SK-N-SH treated with all-trans-retinoic acid at 6 μM for 48 hours (cell line): ENCODE measurements around the gene LTK.

Source experiments
- ATAC-seq: fragments of 200-7000 bp; cut with Tn5 transposase; 3 replicates; pipeline ENCODE4 v1.9.1; 2020; ENCODE audit warnings: mild to moderate bottlenecking, moderate library complexity
- ARNTL ChIP-seq: fragments of 450-650 bp; formaldehyde crosslinking; IDR thresholded peaks from 2 replicates; pipeline ENCODE4 v1.5.0; 2020; ENCODE audit warnings: low read depth, mild to moderate bottlenecking, moderate library complexity, borderline replicate concordance
- BACH2 ChIP-seq: fragments of 250-450 bp; sonication (Bioruptor Pico); IDR thresholded peaks from 2 replicates; pipeline ENCODE4 v1.9.0; 2021; ENCODE audit warnings: mild to moderate bottlenecking, borderline replicate concordance
- CREB5 ChIP-seq: fragments of 250-450 bp; sonication (Bioruptor Pico); IDR thresholded peaks from 2 replicates; pipeline ENCODE4 v1.5.1; 2020; ENCODE audit warnings: low read depth, mild to moderate bottlenecking, moderate library complexity
- CSDC2 ChIP-seq: fragments of 250-450 bp; sonication (Bioruptor Pico); IDR thresholded peaks from 2 replicates; pipeline ENCODE4 v1.5.0; 2020; ENCODE audit warnings: mild to moderate bottlenecking, moderate library complexity
- CSRNP3 ChIP-seq: fragments of 250-450 bp; sonication (Bioruptor Pico); IDR thresholded peaks from 2 replicates; pipeline ENCODE4 v1.5.1; 2021; ENCODE audit warnings: mild to moderate bottlenecking, moderate library complexity
- ESRRG ChIP-seq: fragments of 250-450 bp; sonication (Bioruptor Pico); IDR thresholded peaks from 2 replicates; pipeline ENCODE4 v1.6.1; 2021; ENCODE audit warnings: mild to moderate bottlenecking
- GLIS3 ChIP-seq: fragments of 250-450 bp; sonication (Bioruptor Pico); IDR thresholded peaks from 2 replicates; pipeline ENCODE4 v1.5.0; 2020; ENCODE audit warnings: mild to moderate bottlenecking, moderate library complexity
- ISL1 ChIP-seq: fragments of 250-450 bp; sonication (Bioruptor Pico); IDR thresholded peaks from 2 replicates; pipeline ENCODE4 v2.1.2; 2022; ENCODE audit warnings: mild to moderate bottlenecking, moderate library complexity
- OSR1 ChIP-seq: fragments of 250-450 bp; sonication (Bioruptor Pico); IDR thresholded peaks from 2 replicates; pipeline ENCODE4 v1.8.0; 2022; ENCODE audit warnings: moderate library complexity, mild to moderate bottlenecking, inconsistent platforms
- PATZ1 ChIP-seq: fragments of 250-450 bp; sonication (Bioruptor Pico); IDR thresholded peaks from 2 replicates; pipeline ENCODE4 v1.8.0; 2020; ENCODE audit warnings: mild to moderate bottlenecking, moderate library complexity, borderline replicate concordance
- POU6F1 ChIP-seq: fragments of 250-450 bp; sonication (Bioruptor Pico); IDR thresholded peaks from 2 replicates; pipeline ENCODE4 v1.8.0; 2021; ENCODE audit warnings: low read depth, mild to moderate bottlenecking, moderate library complexity, borderline replicate concordance
- PPARA ChIP-seq: fragments of 250-450 bp; sonication (Bioruptor Pico); IDR thresholded peaks from 2 replicates; pipeline ENCODE4 v1.5.0; 2020; ENCODE audit warnings: mild to moderate bottlenecking, borderline replicate concordance
- RARB ChIP-seq: fragments of 250-450 bp; sonication (Bioruptor Pico); IDR thresholded peaks from 2 replicates; pipeline ENCODE4 v1.8.0; 2021; ENCODE audit warnings: mild to moderate bottlenecking, moderate library complexity
- SNAI2 ChIP-seq: fragments of 250-450 bp; sonication (Bioruptor Pico); IDR thresholded peaks from 2 replicates; pipeline ENCODE4 v1.5.0; 2020; ENCODE audit warnings: mild to moderate bottlenecking, moderate library complexity
- TCF4 ChIP-seq: fragments of 250-450 bp; sonication (Bioruptor Pico); IDR thresholded peaks from 2 replicates; pipeline ENCODE4 v1.8.0; 2021; ENCODE audit warnings: mild to moderate bottlenecking, moderate library complexity, borderline replicate concordance
- TOX ChIP-seq: fragments of 250-450 bp; sonication (Bioruptor Pico); IDR thresholded peaks from 2 replicates; pipeline ENCODE4 v1.8.0; 2021; ENCODE audit warnings: mild to moderate bottlenecking, moderate library complexity, borderline replicate concordance
- TSHZ2 ChIP-seq: fragments of 250-450 bp; sonication (Bioruptor Pico); IDR thresholded peaks from 2 replicates; pipeline ENCODE4 v1.5.0; 2020; ENCODE audit warnings: mild to moderate bottlenecking, moderate library complexity
- ZC3H10 ChIP-seq: fragments of 250-450 bp; sonication (Bioruptor Pico); IDR thresholded peaks from 2 replicates; pipeline ENCODE4 v1.5.1; 2021; ENCODE audit warnings: mild to moderate bottlenecking, moderate library complexity
- ZFP3 ChIP-seq: fragments of 250-450 bp; sonication (Bioruptor Pico); IDR thresholded peaks from 2 replicates; pipeline ENCODE4 v1.5.0; 2020; ENCODE audit warnings: mild to moderate bottlenecking, moderate library complexity
- ZFP30 ChIP-seq: fragments of 450-650 bp; formaldehyde crosslinking; IDR thresholded peaks from 2 replicates; pipeline ENCODE4 v1.5.0; 2022; ENCODE audit warnings: mild to moderate bottlenecking, moderate library complexity
- ZNF565 ChIP-seq: fragments of 450-650 bp; formaldehyde crosslinking; conservative IDR thresholded peaks from 2 replicates; pipeline ENCODE4 v1.5.0; 2020; ENCODE audit warnings: low read depth, mild to moderate bottlenecking, moderate library complexity
- ZNF70 ChIP-seq: fragments of 450-650 bp; formaldehyde crosslinking; IDR thresholded peaks from 2 replicates; pipeline ENCODE4 v1.5.0; 2020; ENCODE audit warnings: mild to moderate bottlenecking, moderate library complexity
- ZNF8 ChIP-seq: fragments of 450-650 bp; formaldehyde crosslinking; IDR thresholded peaks from 2 replicates; pipeline ENCODE4 v1.5.0; 2020; ENCODE audit warnings: mild to moderate bottlenecking, moderate library complexity

The LTK gene

GRCh38 chr15:41550066-41550775 lies 36.6 kb upstream of the LTK start:
- ATAC-seq = no peak
- TF ChIP-seq CREB5 (CRISPR knock-in tag) = no peak
- no peak for TF ChIP-seq ZFP3 (CRISPR knock-in tag)
- no peak for TF ChIP-seq ISL1
- TF ChIP-seq SNAI2 (CRISPR knock-in tag) = no peak
- TF ChIP-seq RARB (CRISPR knock-in tag) = no peak
- TF ChIP-seq ARNTL = no peak
- no peak for TF ChIP-seq OSR1 (CRISPR knock-in tag)
- no peak for TF ChIP-seq CSDC2 (CRISPR knock-in tag)
- no peak for TF ChIP-seq CSRNP3 (CRISPR knock-in tag)
- no peak for TF ChIP-seq TCF4
- no peak for TF ChIP-seq PATZ1 (CRISPR knock-in tag)
- no peak for TF ChIP-seq PPARA (CRISPR knock-in tag)
- TF ChIP-seq TOX (CRISPR knock-in tag) = no peak
- no peak for TF ChIP-seq GLIS3 (CRISPR knock-in tag)
- TF ChIP-seq ZC3H10 (CRISPR knock-in tag) = no peak
- no peak for TF ChIP-seq ZNF565 (CRISPR knock-in tag)
- no peak for TF ChIP-seq ESRRG (CRISPR knock-in tag)

- no peak for TF ChIP-seq ZC3H10 (CRISPR knock-in tag)
- no peak for TF ChIP-seq CSDC2 (CRISPR knock-in tag)
- TF ChIP-seq TCF4 = no peak
- no peak for TF ChIP-seq POU6F1 (CRISPR knock-in tag)
- no peak for TF ChIP-seq SNAI2 (CRISPR knock-in tag)
- no peak for TF ChIP-seq ZNF70
- TF ChIP-seq TSHZ2 (CRISPR knock-in tag) = no peak
- no peak for TF ChIP-seq ESRRG (CRISPR knock-in tag)
- no peak for TF ChIP-seq BACH2
- TF ChIP-seq RARB (CRISPR knock-in tag) = no peak
- no peak for TF ChIP-seq PATZ1 (CRISPR knock-in tag)
- TF ChIP-seq CREB5 (CRISPR knock-in tag) = no peak
- no peak for TF ChIP-seq ZFP30 (CRISPR knock-in tag)
- no peak for TF ChIP-seq GLIS3 (CRISPR knock-in tag)
- no peak for TF ChIP-seq CSRNP3 (CRISPR knock-in tag)
- no peak for TF ChIP-seq ZFP3 (CRISPR knock-in tag)
- no peak for TF ChIP-seq PPARA (CRISPR knock-in tag)
- TF ChIP-seq ZNF8 (CRISPR knock-in tag) = no peak
- TF ChIP-seq, all 23 proteins: peak for 0
- no peak for ATAC-seq
These were observed 33.5 kb upstream of the LTK start for GRCh38 chr15:41546851-41547786.
